HG02970 (cell line): Measurements from ENCODE around the gene ISCA2.
"Not testable (repeated sequence)": the region's sequence is repeated elsewhere in the genome, so short reads cannot be mapped to it uniquely, and the experiment has no call there.

ENCODE experiments used
- ATAC-seq: cut with Tn5 transposase; IDR thresholded peaks from one replicate; pipeline ENCODE4 v1.9.1; 2021; ENCODE audit warnings: mild to moderate bottlenecking, moderate library complexity, moderate number of reproducible peaks; ENCODE audit not compliant: unreplicated experiment, low FRiP score

ISCA2 gene

DNA sequence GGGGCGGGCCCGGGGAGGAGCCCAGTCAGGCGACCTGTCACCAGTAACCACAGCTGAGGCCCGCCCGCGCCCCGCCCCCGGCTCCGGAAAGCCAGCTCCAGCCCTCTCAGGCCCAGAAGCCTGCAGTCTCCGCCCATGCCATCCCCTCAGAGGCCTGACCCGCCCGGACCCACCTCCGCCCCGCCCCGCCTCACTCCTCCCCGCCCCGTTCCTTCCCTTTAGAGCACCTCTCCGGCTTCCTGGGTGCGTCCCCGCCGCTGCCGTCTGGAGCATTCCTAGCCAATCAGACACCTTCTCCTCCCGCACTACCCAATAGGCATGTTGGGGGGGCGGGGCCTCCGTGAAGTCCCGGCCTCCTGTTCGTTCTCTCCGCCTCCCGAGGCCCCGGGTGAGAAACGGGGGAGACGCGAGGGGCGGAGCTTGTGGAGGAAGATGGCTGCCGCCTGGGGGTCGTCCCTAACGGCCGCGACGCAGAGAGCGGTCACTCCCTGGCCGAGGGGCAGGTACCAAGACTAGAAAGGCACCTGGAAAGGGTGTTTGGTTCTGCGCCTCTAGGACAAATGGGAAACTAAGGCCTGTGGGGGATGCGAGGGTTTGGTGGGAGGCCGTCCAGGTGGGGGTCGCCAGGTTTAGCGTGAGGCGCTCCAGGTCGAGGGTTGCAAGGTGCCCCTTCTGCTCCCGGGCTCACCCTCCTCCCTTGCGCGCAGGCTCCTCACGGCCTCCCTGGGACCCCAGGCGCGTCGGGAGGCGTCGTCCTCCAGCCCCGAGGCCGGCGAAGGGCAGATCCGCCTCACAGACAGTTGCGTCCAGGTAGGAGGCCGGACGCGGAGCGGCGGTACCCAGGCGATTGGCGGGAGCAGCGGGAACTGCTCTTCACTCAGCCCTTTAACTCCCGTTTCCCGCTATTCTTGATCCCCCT lies at the start of gene ISCA2:
Gene ISCA2, plus strand, starts transcription at position 423 of the 919 bp plus-strand sequence. Its CDS starts 10 bp downstream, at position 433.
- ATAC-seq = peak; percentile 83

GRCh38 chr14:74444866-74445265 lies 48.7 kb upstream of the ISCA2 start:
- no peak for ATAC-seq

- ATAC-seq = not testable (repeated sequence)
Observed at GRCh38 chr14:74454397-74454796, 39.2 kb upstream of the ISCA2 start.

- no peak for ATAC-seq
Observed at GRCh38 chr14:74456684-74457564, 36.6 kb upstream of the ISCA2 start.

GRCh38 chr14:74457565-74457895 lies 36.0 kb upstream of the ISCA2 start:
- ATAC-seq = no peak

DNA sequence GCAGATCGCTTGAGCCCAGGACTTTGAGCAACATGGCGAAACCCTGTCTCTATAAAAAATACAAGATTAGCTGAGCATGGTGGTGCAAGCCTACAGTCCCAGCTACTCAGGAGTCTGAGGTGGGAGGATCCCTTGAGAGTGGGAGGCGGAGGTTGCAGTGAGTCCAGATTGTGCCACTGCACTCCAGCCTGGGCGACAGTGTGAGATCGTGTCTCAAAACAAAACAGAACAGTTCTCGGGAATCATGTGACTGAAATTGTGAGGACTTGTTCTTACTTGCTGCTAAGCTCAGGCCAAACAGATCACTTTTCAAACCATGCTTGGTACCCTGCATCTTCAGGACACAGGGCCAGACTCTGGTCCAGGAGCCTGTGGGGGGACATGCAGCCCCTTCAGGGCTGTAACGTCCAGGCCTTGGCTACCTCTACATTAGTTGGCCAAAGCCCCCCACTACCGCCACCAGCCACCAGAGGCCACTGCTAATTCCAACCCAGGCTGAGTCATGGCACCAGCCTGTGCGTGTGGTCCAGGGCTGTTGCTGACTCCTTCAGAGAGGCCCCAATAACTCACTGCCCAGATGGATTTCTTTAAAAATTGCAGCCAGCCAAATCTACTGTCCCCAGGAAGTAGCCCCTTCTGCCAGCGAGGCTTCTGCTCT lies 34.1 kb upstream of the ISCA2 start:
- ATAC-seq = no peak

DNA sequence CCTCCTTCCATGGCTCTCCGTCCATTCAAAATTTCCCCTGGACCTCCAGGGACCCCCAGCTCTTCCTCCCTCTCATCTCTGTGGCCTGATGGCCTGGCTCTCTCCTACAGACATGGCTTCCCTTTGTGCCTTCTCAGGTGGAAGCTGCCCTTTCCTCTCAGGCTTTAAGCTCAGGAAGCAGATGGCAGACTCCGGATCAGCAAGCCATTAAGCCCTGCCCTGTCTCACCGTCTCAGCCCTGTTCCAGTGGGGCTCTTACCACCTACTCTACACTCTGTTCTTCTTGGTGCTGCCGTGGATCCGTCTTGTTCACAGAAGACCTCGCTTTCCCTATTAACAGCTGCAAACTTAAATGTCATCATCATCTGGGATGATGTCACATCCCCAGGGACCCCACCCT lies 33.6 kb upstream of the ISCA2 start:
- ATAC-seq = no peak

- ATAC-seq = no peak
Observed at GRCh38 chr14:74462993-74463392, 30.6 kb upstream of the ISCA2 start.

GRCh38 chr14:74463697-74464096 lies 29.9 kb upstream of the ISCA2 start:
- no peak for ATAC-seq

DNA sequence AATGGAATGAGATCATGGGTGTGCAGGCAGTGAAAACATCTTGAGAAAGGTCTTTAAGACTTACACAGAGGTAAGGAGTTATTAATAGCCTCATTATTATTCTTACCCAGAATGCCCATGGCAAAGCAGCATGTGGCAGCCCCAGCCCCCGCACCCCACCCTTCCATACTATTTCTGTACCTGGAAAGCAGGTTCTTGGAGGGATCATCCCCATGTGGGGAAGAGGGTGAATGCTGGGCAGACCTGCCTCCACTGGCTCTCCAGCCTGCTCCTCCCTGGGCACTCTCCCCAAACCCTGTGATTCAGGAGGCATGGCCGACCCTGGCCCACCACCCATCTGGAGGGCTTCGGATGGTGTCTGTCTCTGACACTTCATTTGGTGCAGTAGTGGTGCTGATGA lies 28.8 kb upstream of the ISCA2 start:
- no peak for ATAC-seq

GRCh38 chr14:74465335-74465734 lies 28.2 kb upstream of the ISCA2 start:
- no peak for ATAC-seq

DNA sequence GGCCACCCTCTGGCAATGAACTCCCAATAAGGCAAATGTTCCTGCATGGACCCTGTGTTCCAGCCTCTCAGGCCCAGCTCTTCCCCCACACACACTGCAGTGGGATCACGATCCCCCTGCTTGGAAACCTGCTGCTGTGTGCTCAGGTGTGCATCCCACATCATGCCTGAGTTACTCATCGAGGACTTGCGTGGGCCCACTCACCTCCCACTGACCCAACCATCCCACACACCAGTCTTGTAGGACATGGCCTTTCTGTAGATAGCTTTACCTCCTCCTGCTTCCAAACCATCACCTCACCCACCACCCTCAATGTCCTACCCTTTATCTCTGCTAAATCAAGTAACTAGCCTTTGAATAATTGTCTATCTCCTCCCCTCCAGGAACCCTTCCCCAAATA lies 25.1 kb upstream of the ISCA2 start:
- ATAC-seq = no peak

DNA sequence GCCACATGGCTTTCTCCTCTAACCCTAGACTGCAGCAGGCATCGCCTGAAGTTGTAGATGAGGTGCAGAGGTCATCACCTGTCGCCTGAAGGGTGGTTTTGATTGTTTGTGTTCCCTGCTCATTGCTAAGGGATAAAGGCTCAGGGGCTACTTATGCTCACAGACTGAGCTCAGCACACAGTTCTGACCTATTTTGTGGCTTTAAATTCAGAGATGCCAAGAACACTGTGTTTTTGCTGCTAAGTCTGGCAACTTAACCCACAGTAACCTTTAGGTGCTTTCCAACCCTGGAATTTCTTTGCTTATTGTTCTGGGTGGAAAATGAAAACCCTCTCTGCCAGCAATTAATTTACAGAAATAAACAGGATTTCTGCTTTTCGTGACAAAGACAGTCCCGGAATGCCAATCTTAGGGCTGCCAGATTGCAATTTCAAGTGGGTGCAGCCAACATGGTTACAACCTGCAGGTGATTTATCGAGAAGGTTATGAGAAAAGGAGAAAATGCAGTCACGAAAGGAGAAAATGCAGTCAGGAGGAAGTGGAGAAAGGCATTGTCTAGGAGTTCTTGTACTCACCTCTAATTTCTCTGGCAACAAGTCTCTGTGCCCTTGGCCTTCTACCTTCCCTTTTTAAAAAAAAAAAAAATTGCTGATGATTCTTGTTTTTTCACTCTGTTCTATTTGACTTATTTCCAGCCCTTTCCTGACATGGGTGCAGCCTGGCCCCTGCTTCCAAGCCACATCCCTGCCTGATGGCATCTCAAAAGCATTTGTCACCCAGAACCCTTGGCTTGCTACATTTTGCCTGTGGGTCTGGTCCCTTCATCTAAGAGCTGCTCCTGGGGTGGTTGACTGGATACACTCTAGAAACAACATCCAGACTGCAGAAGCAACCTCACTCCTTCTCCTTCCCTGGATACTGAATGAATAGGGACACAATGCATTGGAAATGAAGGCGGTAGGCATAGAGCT lies 23.7 kb upstream of the ISCA2 start:
- ATAC-seq = no peak

- no peak for ATAC-seq
Observed at GRCh38 chr14:74472601-74473000, 21.0 kb upstream of the ISCA2 start.

DNA sequence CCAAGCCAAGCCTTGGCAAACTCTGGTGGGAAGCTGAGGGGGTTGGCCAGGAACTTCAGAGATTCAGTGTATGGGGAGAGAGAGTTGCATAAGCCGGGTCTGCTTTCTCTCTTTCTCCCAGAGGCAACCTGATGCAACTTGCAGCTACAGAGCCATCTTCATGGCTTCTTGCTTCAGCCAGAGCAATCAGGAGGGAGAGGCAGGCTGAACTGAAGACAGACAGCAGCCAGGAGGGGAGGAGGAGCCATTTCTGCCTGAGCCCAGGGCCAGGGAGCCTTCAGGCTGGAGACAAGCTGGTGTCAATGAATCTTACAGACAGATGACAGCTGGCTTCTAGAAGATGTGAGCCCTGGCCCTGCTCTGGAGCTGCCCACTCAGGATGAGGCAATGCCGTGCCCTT lies 19.2 kb upstream of the ISCA2 start:
- no peak for ATAC-seq

- no peak for ATAC-seq
Observed at GRCh38 chr14:74475678-74476077, 17.9 kb upstream of the ISCA2 start.

- ATAC-seq = no peak
Observed at GRCh38 chr14:74476107-74476506, 17.5 kb upstream of the ISCA2 start.

GRCh38 chr14:74476607-74477006 lies 17.0 kb upstream of the ISCA2 start:
- ATAC-seq = no peak

GRCh38 chr14:74478996-74479635 lies 14.4 kb upstream of the ISCA2 start:
- no peak for ATAC-seq
